ENCODE results near the gene PARD3.
"Not testable (repeated sequence)": the region's sequence is repeated elsewhere in the genome, so short reads cannot be mapped to it uniquely, and the experiment has no call there.

Gene PARD3

DNA sequence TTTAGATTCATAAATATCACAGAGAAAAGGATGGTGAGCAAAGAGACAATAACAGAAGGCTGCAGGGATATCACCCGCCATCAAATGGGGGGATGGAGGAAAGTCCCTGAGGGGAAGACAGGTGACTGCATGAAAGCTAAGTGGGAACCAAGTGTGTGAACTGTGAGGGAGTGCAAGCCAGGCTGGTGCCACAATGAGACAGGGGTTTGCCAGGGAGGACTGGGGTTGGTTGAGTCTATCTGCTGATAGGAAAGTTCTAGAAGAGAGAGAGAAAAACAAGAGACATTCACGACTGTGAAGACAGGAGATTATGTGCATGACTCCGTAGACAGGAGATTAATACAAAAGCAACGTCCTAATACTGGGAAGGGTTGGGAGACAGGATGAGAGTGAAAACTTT lies 376.4 kb downstream of the PARD3 start:
- no peak for DNase-seq

- DNase-seq, result no peak
Observed at GRCh38 chr10:34437906-34438305, 377.2 kb downstream of the PARD3 start.

GRCh38 chr10:34434119-34434594 lies 380.9 kb downstream of the PARD3 start:
- DNase-seq, result no peak

GRCh38 chr10:34433241-34434076 lies 381.6 kb downstream of the PARD3 start:
- DNase-seq, result no peak

DNA sequence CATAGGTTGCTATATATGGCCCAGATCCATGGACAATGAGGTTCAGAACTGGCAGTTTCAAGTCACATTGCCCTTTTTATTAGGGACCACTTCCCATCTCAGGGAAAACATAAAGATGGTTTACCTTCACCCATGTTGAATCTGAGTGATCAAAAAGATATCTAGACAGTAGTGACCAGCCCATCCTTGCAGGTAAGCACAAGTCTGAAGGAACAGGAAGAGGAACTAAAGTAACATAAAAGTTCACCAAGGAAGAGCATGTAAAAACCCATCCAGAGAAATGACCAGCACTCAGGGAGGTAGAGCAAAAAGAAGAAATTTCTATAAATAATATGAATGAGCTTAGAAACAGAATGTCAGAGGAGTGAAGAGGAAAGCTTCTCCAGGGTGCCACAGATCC lies 382.5 kb downstream of the PARD3 start:
- DNase-seq, result no peak

GRCh38 chr10:34430685-34431084 lies 384.4 kb downstream of the PARD3 start:
- peak; percentile 49 for DNase-seq

DNA sequence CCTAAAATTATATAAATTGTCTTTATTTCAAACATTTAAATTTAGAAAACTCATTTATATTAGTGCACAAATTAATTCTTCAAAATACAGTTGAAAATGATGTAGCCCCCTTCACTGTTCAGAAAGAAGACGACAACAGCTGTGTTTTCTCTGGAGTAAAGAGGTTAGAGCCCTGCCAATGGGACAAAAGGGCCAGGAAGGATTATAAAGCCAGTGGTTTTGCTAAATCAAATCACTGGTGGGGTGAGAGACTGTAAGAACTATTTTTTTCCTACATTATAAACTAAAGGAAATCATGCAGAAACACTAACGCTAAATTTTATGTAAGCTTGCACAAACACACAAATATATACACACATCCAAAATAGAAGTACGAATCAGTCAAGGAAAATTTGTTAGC lies 386.6 kb downstream of the PARD3 start:
- no peak for DNase-seq

DNA sequence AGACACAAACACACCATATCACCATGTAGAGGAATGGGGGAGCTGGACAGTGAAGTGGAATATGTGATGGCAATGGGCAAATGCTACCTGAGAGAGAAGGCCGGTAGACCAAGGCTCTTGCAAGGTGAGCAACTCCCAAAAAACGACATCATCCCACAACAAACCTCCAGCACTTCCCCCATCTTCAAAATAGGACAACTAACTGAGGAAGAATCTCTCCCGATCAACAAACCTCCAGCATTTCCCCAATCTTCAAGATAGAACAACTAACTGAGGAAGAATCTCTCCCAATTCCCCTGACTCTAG lies 387.2 kb downstream of the PARD3 start:
- DNase-seq, result no peak

GRCh38 chr10:34427158-34427910 lies 387.8 kb downstream of the PARD3 start:
- not testable (repeated sequence) for DNase-seq

GRCh38 chr10:34426538-34427157 lies 388.4 kb downstream of the PARD3 start:
- DNase-seq, result not testable (repeated sequence)

DNA sequence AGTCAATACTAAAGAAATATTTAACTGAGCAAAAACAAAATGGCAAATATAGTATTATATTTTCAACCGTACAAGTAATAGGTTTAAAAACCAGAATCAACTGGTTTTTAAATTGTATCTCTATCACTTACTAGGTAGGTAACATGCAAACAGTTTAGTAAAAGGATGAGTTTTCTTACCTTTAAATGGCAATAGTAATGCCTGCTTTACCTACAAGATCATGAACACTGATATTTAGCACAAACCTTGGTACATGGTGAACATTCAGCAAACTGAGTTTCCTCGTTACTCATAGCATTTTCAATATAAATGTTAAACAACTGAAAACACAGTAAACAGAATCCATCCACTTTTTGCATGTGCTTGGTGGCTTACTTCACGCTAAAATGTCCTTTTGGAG lies 389.1 kb downstream of the PARD3 start:
- no peak for DNase-seq

- DNase-seq, result no peak
Observed at GRCh38 chr10:34423673-34424625, 391.1 kb downstream of the PARD3 start.

DNA sequence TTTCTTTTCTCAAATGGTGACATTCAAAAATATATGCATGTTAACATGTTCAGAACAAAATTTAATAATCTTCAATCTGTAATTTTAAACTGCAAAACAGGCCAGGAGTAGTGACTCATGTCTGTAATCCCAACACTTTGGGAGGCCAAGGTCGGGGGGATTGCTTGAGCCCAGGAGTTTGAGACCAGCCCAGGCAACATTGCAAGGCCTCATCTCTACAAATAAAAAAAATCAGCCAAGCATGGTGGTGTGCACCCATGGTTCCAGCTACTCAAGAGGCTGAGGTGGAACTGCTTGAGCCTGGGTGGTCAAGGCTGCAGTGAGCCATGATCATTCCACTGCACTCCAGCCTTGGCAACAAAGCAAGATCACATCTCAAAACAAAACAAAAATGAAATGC lies 394.3 kb downstream of the PARD3 start:
- DNase-seq, result no peak

DNA sequence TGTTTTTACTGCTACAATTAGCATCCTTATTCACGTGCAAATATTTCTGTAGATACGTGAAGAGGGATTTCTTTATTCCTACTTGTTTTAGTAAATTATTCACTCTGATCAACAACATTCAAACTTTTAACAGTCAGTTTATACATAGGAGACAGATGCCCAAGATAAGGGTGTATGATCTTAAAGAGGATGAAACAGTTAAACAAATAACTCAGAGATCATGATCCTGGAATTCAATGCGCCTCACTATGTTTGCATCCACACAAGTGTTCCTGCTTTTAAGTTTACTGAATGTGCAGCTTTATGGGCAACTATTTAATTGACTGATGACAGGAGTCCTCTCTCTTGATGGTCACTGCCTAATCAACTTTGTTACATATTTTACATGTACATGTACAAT lies 394.8 kb downstream of the PARD3 start:
- DNase-seq, result no peak

DNA sequence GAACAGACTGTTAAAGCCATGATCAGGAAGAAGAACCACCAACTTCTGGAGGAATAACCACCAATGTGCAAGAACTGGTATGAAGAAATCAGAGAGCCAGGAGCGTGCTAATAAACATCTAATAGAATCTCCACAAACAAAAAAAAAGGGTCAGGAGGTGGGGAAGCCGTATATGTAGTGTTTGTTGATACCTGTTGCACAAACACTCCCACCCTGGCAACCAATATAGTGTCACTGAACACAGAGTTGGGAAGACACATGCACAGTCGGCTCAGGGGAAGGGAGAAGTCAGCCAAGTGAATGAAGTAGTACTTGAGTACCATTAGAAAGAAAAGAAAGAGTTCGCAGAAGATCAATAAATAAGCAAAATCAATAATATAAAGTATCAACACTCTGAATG lies 400.1 kb downstream of the PARD3 start:
- DNase-seq, result no peak

DNA sequence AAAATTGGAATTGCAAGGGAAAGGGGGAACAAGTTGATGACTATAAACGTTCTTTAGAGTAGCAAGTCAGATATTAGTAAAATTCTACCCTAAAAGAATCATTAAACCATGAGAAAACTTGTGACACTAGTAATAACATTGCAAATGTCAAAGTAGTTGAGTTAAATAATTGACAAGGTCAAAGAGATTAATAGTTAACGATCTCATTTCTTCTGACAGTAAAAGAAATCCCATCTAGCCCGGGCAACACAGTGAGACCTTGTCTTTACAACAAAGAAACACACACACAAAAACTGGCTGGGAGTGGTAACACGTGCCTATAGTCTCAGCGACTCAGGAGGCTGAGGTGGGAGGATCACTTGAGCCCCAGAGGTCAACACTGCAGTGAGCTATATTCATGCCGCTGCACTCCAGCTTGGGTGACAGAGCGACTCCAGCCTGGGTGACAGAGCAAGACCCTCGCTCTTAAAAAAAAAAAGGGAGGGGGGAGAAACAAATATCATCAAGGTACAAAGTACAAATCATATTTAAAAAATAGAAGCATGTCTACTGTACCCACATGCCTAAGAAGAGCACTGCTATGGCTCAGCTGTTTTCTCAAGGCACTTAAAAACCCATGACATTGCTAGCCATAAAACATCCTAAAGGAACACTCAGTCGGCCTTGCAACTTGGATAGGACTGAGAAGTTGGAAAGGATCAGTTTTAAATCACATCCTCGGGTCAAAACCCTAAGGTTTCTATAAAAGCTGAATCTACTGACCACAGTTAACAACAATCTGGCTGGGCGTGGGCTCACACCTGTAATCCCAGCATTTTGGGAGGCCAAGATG lies 401.1 kb downstream of the PARD3 start:
- no peak for DNase-seq

DNA sequence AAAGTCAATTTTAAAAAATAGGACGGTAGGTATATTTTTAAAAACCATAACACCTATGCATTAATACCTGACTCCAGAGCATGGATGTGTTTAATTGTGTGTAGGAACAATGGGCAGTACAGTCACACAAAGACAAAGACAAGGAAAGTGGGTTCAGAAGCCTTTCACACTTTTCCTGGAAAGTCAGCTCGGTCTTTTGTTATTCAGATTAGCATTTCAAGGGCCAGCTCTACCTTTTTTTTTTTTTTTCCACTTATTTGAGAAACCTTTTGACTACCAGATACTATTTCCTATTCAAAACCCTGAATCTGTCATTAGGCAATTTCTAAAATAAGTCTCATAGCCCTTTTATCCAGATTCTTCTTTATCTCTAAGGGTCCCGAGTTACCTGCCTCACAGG lies 401.9 kb downstream of the PARD3 start:
- no peak for DNase-seq

- DNase-seq, result no peak
Observed at GRCh38 chr10:34408956-34409355, 406.1 kb downstream of the PARD3 start.

- DNase-seq, result no peak
Observed at GRCh38 chr10:34408381-34408780, 406.7 kb downstream of the PARD3 start.

- peak; percentile 41 for DNase-seq
Observed at GRCh38 chr10:34407324-34407805, 407.7 kb downstream of the PARD3 start.

DNA sequence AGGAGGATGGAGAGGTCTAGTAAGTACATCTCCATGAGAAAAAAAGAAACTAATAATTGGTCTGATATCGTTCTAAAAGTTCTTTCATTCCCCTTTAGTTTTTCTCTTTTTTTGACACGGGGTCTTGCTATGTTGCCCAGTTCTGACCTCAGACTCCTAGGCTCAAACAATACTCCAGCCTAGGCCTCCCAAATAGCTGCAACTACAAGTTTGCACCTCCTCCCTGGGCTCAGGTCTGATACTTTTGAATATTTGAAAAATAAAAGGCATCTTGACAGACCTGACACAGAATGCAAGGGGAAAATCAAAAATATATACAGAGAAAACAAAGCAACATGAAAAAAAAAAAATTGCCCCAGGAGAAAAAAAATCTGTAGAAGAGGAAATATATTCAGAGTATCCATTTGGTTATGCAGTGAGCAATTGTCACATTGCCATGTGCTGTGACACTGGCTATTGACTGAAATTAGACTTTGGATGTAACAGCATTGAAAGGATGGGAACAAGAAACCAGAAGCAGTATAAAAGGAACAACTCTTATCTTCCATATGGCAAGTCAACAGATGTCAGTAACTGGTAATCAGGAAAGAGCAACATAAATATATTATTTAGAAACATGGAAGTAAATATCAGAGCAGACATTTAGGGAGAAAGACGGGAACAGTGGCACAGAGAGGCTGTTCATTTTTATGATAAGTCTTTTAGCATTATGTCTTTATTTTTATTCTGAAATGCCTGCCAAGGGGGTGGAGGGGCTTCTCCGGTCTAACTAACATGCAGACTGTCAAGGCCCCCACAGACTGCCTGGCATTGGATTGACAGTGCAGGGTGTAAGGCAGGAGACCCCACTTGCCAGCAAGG lies 408.4 kb downstream of the PARD3 start:
- DNase-seq, result peak; percentile 26

Data from suppressor macrophage treated with lipopolysaccharide for 4 hours (primary cell).